ENCODE measurements around the gene PGGHG. TPM values are rescaled to one million over a fixed set of nuclear protein-coding genes. Genes with fewer than 3 reads are reported as not detected.
"Not testable (repeated sequence)": the region's sequence is repeated elsewhere in the genome, so short reads cannot be mapped to it uniquely, and the experiment has no call there.

Gene PGGHG
- total and polyA plus RNA-seq, 10 donors: 53.4 to 250 (median 131) TPM

DNA sequence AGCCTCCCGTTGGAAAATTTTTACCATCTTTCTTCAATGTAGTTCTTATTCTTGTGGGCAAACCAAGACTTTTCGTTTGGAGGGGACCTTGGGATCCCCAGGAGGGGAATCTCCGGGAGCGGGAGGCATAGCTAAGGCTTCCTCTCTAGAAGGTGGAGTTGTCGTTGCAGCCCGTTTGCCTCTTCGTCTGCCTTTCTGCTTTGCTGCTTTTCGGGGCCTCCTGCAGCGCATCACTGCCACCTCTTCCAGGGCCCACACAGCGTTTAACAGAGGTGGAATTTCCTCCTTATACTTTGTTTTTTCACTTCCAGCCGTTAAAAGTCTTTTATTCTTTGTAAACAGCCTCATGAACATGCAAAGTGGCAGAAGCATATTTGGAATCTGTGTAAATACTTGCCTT, 35.2 kb downstream of the PGGHG start:
- TF ChIP-seq POLR2AphosphoS5 (IDR thresholded peaks at IDR 0.05) (no peak), POLR2A (IDR thresholded peaks at IDR 0.05) (no peak)
- TF ChIP-seq, protein P1, sequence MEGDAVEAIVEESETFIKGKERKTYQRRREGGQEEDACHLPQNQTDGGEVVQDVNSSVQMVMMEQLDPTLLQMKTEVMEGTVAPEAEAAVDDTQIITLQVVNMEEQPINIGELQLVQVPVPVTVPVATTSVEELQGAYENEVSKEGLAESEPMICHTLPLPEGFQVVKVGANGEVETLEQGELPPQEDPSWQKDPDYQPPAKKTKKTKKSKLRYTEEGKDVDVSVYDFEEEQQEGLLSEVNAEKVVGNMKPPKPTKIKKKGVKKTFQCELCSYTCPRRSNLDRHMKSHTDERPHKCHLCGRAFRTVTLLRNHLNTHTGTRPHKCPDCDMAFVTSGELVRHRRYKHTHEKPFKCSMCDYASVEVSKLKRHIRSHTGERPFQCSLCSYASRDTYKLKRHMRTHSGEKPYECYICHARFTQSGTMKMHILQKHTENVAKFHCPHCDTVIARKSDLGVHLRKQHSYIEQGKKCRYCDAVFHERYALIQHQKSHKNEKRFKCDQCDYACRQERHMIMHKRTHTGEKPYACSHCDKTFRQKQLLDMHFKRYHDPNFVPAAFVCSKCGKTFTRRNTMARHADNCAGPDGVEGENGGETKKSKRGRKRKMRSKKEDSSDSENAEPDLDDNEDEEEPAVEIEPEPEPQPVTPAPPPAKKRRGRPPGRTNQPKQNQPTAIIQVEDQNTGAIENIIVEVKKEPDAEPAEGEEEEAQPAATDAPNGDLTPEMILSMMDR (IDR thresholded peaks at IDR 0.05 in 8 of 11, conservative IDR thresholded peaks at IDR 0.05 in 3 of 11): no peak
- H3K4me1 ChIP-seq: peaks cover 29 to 85% (median 59%) of the 10 kb centered on the region in 6 donors
- DNase-seq: peak; percentile 53
- no peaks in the 10 kb centered on the region for H3K36me3 ChIP-seq
- H3K4me3 ChIP-seq: no peak overlapping the region
- WGBS, 5 donors: 64 to 77% (median 70%) methylated on average over 11 of the region's 11 CpGs
- intact Hi-C loops (cut with DNase I; ENCODE audit: low total_unique reads): no loop called here
- H3K9me3 ChIP-seq: no peaks in the 10 kb centered on the region
- peak overlapping the region; percentile 13 to 99 (median 97) for H3K27ac ChIP-seq
- H3K27me3 ChIP-seq (replicated peaks in 1 of 7): no peaks in the 10 kb centered on the region

DNA sequence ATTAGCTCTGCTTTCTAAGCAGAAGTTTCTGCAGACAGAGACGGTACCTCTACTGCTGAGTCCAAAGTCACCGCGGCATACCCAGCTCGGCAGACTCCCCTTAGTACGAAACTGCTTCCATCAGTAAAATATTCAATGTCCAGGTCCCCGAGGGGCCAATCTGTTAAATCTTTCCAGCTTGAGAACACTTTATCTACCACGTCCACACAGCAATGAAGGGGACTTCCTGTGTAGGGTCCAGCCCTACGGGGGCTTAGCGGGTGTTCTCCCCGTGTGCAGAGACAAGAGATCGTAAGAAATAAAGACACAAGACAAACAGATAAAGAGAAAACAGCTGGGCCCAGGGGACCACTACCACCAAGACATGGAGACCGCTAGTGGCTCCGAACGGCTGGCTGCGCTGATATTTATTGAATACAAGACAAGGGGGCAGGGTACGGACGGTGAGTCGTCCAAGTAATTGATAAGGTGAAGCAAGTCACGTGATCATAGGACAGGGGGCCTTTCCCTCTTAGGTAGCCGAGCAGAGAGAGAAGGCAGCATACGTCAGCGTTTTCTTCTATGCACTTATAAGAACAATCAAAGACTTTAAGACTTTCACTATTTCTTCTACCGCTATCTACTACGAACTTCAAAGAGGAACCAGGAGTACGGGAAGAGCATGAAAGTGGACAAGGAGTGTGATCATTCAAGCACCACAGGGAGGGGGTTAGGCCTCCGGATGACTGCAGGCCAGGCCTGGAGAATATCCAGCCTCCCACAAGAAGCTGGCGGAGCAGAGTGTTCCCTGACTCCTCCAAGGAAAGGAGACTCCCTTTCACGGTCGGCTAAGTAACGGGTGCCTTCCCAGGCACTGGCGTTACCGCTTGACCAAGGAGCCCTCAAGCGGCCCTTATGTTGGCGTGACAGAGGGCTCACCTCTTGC, 35.9 kb downstream of the PGGHG start:
- H3K4me3 ChIP-seq; H3K27me3 ChIP-seq (replicated peaks in 1 of 7); H3K9me3 ChIP-seq; H3K36me3 ChIP-seq; intact Hi-C loops (cut with DNase I; ENCODE audit: low total_unique reads): not testable (repeated sequence)
- Histone ChIP-seq H3K27ac (peak overlapping the region; percentile 48 to 99 (median 97)), H3K4me1 (peaks cover 32 to 86% (median 63%) of the 10 kb centered on the region in 6 donors)
- WGBS, 5 donors: 65 to 75% (median 71%) methylated on average over 26 to 28 of the region's 34 CpGs
- DNase-seq: peak; percentile 69

DNA sequence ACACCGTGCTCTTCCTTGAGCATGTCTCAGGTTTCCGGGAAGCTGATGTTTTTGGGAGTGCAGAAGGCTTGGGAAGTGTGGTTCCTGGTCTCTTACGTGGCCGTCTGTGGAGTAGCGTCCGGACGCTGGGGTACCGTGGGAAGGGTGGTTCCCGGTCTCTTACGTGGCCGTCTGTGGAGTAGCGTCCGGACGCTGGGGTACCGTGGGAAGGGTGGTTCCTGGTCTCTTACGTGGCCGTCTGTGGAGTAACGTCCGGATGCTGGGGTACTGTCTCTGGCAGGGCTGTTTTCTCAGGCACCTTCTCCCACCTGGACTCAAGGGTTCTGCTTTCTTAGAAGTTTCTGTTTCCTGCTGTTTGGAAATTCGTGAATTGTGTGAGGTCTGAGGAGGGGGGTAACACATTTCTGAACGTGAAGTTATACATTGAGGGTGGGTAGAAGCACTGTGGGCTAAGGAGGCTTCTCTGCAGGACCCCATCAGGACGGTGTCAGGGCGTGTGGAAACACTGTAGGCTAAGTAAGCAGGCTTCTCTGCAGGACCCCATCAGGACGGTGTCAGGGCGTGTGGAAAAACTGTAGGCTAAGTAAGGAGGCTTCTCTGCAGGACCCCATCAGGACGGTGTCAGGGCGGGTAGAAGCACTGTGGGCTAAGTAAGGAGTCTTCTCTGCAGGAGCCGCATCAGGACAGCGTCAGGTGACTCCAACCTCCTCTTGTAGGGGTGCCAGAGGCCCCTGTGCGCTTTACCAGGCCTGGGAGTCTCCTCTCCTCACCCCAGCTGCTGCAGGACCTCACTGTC, 37.1 kb downstream of the PGGHG start:
- DNase-seq: peak; percentile 86
- peaks cover 40 to 87% (median 68%) of the 10 kb centered on the region in 6 donors for H3K4me1 ChIP-seq
- no peaks in the 10 kb centered on the region for H3K27me3 ChIP-seq (replicated peaks in 1 of 7)
- intact Hi-C loops (cut with DNase I; ENCODE audit: low total_unique reads): no loop called here
- H3K9me3 ChIP-seq: no peaks in the 10 kb centered on the region
- TF ChIP-seq, protein P1 (IDR thresholded peaks at IDR 0.05 in 8 of 11, conservative IDR thresholded peaks at IDR 0.05 in 3 of 11): no peak
- no peak for TF ChIP-seq POLR2A (IDR thresholded peaks at IDR 0.05)
- TF ChIP-seq POLR2AphosphoS5 (IDR thresholded peaks at IDR 0.05): no peak
- 66 to 81% (median 77%) methylated on average over 30 of the region's 30 CpGs for WGBS, 5 donors
- peak overlapping the region; percentile 94 to 99 (median 97) for H3K27ac ChIP-seq
- H3K36me3 ChIP-seq: peaks cover 0 to 10% (median 0%) of the 10 kb centered on the region in 6 donors
- H3K4me3 ChIP-seq: peak overlapping the region in 4 of 8 donors; percentile 8 to 53 (median 25)

DNA sequence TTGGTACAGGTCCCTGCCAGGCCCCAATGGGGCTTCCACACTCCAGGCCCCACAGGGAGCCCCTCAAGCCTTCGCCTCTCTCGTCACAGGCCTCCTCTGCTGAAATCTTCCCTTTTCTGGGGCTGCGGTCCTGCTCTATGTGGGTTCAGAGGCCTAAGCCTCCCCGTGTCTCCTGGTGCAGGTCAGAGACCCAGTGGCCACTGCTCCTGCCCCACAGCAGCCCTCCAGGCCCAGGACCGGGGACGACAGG, 37.6 kb downstream of the PGGHG start:
- intact Hi-C loops (cut with DNase I; ENCODE audit: low total_unique reads): no loop called here
- DNase-seq: no peak
- Histone ChIP-seq H3K27ac (peak overlapping the region; percentile 94 to 99 (median 97)), H3K4me1 (peaks cover 41 to 91% (median 73%) of the 10 kb centered on the region in 6 donors), H3K4me3 (peak overlapping the region in 4 of 8 donors; percentile 8 to 53 (median 25)), H3K27me3 (replicated peaks in 1 of 7) (no peaks in the 10 kb centered on the region), H3K9me3 (no peaks in the 10 kb centered on the region), H3K36me3 (peaks cover 0 to 15% (median 0%) of the 10 kb centered on the region in 6 donors)
- WGBS, 5 donors: 29 to 50% (median 34%) methylated on average over 6 of the region's 6 CpGs
- TF ChIP-seq, protein P1 (IDR thresholded peaks at IDR 0.05 in 8 of 11, conservative IDR thresholded peaks at IDR 0.05 in 3 of 11): no peak
- TF ChIP-seq POLR2AphosphoS5 (IDR thresholded peaks at IDR 0.05): no peak
- TF ChIP-seq POLR2A (IDR thresholded peaks at IDR 0.05): no peak

Data from spleen (tissue), 11 donors.